BJ (cell line): ENCODE measurements around the gene LDHAL6B. TPM values are rescaled to one million over a fixed set of nuclear protein-coding genes. Genes with fewer than 3 reads are reported as not detected.

Experiments
- CTCF ChIA-PET: fragments of 350-600 bp; formaldehyde crosslinking; extraction: SDS; loops from one replicate; lab custom pipeline; 2021; ENCODE audit warnings: antibody characterized with exemption, inconsistent platforms; lab: Yijun Ruan, JAX
- POLR2A ChIA-PET: fragments of 300-600 bp; sonication (Branson Sonifier 250); formaldehyde crosslinking; extraction: SDS; loops from one replicate; lab custom pipeline; 2021; ENCODE audit warnings: antibody characterized with exemption; lab: Charles Lee
- DNase-seq: peaks from one replicate; pipeline ENCODE4 v3.0.0-alpha.2; 2011; ENCODE audit warnings: low read depth
- H3K27me3 ChIP-seq: 2 replicates; pipeline ENCODE4 v1.6.0; 2011; ENCODE audit warnings: low read length; ENCODE audit not compliant: control insufficient read depth, insufficient read depth
- H3K36me3 ChIP-seq: 2 replicates; pipeline ENCODE4 v1.5.1; 2011; ENCODE audit warnings: low read length; ENCODE audit not compliant: control insufficient read depth, insufficient read depth
- H3K4me3 ChIP-seq: 2 replicates; pipeline ENCODE4 v1.5.1; 2011; ENCODE audit warnings: low read depth, mild to moderate bottlenecking, control low read depth, low read length
- polyA plus RNA-seq: library from polyadenylated mRNA; depleted of rRNA; stranded (reverse); fragments of >200 nt; gene quantifications from 2 replicates; pipeline ENCODE4 v1.2.3, GENCODE V29; 2011
- TF ChIP-seq, protein P1 (sequence below): IDR thresholded peaks from 2 replicates; pipeline ENCODE4 v1.5.1; 2011; ENCODE audit warnings: low read depth, mild to moderate bottlenecking, control low read depth, inconsistent platforms, low read length, moderate library complexity; ENCODE audit not compliant: insufficient read depth

The LDHAL6B gene
- polyA plus RNA-seq, 1 experiment: not detected

DNA sequence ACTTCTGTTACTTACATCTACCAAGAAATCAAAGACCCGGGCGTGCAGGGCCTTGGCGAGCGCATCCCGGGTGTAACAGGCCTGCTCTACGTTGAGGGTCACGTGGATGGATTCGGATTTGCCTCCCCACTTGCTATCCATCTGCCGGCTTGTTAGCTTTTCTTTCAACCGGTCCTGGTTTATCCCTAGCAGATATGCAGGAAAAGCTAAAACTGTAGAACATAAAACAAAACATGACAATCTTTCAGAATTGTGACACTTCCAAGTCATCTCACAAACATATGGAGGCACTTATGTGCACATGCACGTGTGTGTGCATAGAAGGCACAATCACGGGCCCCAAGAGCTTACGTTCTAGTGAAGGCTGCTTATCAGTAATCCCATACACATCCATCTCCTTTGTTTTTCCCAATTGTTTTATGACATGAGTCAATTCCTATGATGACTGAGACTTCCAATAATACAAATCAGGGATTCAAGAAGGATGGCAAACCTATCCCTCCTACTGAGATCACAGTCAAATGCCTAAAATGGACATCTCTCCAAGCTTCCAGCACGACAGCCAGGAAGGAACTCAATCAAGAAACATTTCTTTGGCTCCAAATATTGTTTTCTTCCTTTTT lies 11.3 kb downstream of the LDHAL6B start:
- peaks cover 2% of the 10 kb centered on the region for H3K36me3 ChIP-seq
- ChIA-PET POLR2A (no interaction called here), CTCF (interaction anchor here (0.5 kb wide), 1 partner anchor 63 kb away, joined by 3 read pairs; no protein-coding TSS in a partner anchor)
- no peaks in the 10 kb centered on the region for H3K27me3 ChIP-seq
- TF ChIP-seq, protein P1, sequence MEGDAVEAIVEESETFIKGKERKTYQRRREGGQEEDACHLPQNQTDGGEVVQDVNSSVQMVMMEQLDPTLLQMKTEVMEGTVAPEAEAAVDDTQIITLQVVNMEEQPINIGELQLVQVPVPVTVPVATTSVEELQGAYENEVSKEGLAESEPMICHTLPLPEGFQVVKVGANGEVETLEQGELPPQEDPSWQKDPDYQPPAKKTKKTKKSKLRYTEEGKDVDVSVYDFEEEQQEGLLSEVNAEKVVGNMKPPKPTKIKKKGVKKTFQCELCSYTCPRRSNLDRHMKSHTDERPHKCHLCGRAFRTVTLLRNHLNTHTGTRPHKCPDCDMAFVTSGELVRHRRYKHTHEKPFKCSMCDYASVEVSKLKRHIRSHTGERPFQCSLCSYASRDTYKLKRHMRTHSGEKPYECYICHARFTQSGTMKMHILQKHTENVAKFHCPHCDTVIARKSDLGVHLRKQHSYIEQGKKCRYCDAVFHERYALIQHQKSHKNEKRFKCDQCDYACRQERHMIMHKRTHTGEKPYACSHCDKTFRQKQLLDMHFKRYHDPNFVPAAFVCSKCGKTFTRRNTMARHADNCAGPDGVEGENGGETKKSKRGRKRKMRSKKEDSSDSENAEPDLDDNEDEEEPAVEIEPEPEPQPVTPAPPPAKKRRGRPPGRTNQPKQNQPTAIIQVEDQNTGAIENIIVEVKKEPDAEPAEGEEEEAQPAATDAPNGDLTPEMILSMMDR: no peak
- H3K4me3 ChIP-seq: no peak overlapping the region
- no peak for DNase-seq

DNA sequence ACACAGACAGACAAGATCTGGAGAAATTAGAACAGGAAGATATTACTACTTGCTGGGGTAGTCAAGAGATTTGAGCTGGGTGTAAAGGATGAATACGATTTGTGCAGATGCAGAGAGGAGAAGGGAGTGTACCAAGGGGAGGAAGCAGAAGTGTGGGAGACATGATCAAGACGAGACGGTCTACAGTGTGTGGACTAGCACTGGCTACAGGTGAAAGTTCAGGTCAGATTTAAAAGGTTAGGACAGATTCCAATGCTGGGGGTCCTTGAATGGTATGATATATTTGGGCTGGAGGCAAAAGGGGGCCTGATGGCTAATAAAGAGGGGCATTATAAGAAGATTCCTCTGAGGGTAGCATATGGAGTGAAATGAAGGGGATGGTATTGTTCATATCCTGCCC lies 12.1 kb downstream of the LDHAL6B start:
- no peak overlapping the region for H3K4me3 ChIP-seq
- CTCF ChIA-PET: interaction anchor here (0.5 kb wide), 1 partner anchor 64 kb away, joined by 3 read pairs; no protein-coding TSS in a partner anchor
- DNase-seq: no peak
- peaks cover 2% of the 10 kb centered on the region for H3K36me3 ChIP-seq
- H3K27me3 ChIP-seq: no peaks in the 10 kb centered on the region
- TF ChIP-seq, protein P1: no peak
- POLR2A ChIA-PET: no interaction called here

DNA sequence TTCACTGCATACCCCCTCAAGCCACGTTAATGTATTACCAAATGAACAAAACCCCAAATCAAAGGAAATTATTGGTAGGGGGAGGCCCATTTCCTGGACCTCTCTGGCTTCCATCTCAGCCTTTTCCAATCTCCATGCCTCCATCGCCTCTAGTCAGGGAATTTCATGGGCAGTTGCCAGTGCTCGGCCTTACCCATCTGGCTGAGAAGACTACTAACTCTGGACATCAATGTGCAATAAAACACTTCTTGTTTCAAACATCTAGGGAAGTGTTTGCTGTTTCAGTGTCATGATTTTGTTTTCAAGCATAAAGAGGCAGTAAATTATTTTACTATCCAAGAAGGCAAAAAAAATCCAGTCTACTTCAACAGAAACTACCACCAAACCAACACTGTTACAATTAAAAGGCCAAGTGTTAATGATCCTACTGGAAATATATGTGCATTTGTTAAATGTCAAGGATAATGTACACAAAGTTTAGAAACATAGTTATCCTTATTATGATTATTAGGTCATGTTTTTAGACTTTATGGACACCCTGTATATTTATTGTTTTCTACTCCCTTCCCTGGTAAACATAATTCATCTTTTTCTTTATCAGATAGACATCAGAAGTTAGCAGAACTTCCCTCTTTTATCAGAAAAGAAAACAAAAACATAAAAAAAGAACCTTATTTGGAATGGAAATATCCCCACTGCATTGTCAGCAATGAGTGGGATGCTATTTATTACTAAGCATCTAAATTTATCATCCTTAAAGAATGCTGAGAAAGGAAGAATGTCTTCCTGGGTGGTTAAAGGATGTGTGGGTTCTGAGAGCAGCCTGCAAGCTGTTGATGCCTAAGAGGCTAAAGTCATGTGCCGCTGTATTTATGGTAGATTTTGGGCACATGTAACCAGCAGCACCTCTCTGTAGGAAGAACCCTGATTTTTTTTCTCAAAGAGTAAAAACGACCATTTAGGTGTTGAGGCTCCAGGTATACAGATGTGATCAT lies 15.2 kb downstream of the LDHAL6B start:
- DNase-seq: peak; percentile 71
- ChIA-PET POLR2A (no interaction called here), CTCF (interaction anchor here (0.7 to 1.7 kb wide), 2 partner anchors 11 to 150 kb away, joined by 3 read pairs; no protein-coding TSS in a partner anchor)
- peaks cover 4% of the 10 kb centered on the region for H3K36me3 ChIP-seq
- H3K4me3 ChIP-seq: no peak overlapping the region
- TF ChIP-seq, protein P1: no peak
- H3K27me3 ChIP-seq: no peaks in the 10 kb centered on the region

DNA sequence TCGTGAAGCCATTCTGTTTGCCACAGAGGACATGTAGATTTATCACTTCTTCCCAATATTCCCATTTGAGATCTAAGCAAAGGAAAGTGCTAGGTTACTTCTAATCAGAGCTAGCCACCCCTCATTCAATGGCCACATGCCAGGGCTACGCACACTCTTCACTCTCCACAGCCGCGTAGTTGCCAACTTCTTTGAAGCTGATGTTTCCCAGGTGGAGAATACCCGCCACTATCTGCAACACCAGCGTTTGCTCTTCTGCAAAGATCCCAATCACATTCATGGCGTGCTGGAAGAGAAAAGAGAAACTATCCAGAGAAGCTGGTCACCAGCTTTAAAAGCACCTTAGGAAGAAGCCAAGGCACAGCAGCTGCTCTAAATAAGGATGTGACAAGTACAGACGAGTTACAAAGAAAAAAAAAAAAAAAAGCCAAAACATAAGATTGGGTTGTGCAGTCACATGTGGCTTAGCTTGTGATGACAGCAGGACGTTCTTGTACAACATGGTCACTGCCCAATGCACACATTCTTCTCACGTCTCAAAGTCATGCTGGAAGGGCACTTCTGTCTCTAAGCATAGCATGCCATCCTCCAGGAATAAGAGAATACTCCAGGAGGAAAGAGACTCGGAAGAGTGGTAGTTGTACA lies 16.4 kb downstream of the LDHAL6B start:
- Histone ChIP-seq H3K36me3 (peaks cover 4% of the 10 kb centered on the region), H3K27me3 (no peaks in the 10 kb centered on the region), H3K4me3 (no peak overlapping the region)
- ChIA-PET POLR2A (no interaction called here), CTCF (interaction anchor here (1.7 kb wide), 1 partner anchor 9 kb away, joined by 3 read pairs; no protein-coding TSS in a partner anchor)
- TF ChIP-seq, protein P1: no peak
- DNase-seq: no peak
